Eye (tissue), 1 donor: ENCODE results near the gene ATP6AP2.
"Not testable (repeated sequence)": the region's sequence is repeated elsewhere in the genome, so short reads cannot be mapped to it uniquely, and the experiment has no call there.

ENCODE experiments used
- DNase-seq: peaks from one replicate; pipeline ENCODE4 v3.0.0-alpha.2; 2015

The ATP6AP2 gene

DNA sequence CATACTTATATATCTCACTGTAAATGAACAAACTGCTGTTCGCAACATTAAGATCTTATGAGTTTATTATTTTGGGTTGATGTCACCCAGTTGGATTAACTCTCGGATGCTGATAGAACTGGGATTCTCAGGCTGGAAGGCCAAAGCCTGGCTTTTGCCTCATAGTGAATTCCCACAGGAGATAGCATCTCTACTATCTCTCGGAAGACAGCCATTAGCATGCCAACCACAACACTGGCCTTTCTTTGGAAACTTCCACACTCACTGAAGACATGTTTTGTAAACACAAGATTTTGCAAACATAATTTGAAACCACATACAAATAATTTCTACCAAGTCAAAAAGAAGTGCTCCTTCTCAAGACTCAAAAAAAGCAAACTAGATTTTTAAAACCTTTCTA, 4.5 kb upstream of the ATP6AP2 start:
- DNase-seq, result no peak

DNA sequence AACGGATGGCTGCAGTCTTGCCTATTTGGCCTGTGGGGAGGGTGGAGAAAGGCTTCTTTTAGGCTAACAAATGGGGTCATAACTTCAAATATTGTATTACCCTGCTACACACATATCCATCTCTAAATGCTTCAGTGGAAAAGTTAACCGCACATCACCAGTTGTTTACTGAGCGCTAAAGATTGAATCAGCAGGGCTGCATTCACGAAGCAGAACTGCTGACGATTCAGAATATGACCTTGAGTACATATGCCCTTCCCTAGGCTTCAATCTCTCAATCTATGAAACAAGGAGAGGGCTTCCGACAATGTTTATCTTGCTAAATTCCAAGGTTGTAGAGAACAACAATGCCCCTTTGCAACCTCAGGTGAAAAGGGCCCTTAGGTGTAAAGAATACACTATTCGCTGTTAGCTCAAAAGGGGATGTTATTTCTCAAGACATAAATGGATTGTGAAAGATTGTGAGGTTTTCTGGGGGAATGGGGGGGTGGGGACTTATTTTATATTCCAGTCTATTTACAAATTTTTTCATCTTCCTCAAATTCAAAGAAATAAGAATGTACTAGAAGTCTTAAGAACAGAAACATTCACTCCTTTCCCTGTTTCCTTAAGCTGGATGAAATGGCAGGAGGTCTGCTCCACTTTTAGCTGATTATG, 2.6 kb upstream of the ATP6AP2 start:
- DNase-seq, result no peak

DNA sequence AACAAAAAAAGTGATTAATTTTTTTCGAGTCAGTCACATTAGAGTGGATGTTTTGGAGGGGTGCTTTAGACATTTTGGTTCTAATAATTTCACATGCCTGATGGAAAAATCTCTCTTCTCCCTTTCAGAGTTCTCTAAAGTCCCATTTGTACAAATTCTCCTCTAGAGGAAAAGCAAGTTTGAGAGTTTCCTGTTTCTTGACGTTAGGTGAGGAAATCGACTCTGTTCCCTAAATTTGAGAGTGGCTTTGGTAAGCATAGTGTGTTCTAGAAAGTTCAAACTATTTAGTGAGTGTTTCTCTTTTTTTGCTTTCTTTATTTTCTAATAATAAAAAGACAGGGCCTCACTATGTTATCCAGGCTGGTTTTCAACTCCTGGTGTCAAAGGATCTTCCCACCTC, 1.6 kb upstream of the ATP6AP2 start:
- no peak for DNase-seq

DNA sequence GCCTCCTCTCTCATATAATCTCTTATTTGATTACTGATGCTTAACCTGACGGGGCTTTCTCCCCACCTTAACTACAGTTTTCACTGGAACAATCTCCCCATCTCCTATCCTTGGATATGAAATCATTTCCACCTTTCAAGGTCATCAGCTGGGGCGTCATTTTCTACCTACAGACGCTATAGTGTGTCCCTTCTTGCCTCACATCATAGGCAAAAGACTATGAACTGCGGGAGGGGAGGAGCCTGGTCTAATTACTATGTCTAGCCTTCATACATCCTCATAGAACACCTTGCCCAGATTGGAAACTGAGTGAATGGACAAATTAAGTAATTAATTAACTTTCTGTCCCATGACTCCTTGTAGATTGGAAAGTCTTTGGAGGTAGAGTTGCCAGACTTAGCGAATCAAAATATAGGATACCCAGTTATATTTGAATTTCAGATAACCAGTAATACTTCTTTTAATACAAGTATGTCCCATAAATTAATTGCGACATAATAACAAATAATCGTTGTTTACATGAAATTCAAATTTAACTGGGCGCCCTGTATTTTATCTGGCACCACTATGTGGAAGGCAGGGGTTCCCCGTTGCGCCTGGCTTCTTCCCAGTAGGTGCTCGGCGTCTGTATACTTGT, 752 bp upstream of the ATP6AP2 start:
- DNase-seq, result no peak

DNA sequence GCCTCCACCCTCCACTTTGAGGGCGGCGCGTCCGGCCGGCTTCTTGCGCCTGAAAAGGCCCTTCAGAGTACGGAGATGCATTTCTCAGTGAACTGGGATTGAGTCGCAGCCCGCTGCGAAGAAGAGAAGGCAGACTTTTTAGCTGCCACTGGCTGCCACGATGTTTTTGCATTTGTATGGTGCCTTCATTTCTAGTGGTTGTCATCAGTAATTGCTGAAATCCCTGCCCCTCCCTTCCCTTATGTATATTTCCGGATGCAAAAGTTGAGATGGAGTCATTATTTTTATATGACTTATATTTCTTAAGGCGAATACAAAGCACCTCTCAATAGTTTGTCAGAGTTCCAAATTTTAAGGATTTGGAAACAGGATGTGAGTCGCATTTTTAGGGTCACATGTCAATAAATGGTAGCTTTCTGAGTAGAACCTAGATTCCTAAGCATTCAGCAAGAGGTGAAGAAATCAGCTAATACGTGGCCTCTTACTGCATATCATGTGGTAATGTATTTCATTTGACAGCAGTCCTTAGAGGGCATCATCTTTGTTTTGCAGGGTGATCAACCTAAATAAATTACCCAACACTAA, 658 bp downstream of the ATP6AP2 start:
- DNase-seq, result peak; percentile 3

DNA sequence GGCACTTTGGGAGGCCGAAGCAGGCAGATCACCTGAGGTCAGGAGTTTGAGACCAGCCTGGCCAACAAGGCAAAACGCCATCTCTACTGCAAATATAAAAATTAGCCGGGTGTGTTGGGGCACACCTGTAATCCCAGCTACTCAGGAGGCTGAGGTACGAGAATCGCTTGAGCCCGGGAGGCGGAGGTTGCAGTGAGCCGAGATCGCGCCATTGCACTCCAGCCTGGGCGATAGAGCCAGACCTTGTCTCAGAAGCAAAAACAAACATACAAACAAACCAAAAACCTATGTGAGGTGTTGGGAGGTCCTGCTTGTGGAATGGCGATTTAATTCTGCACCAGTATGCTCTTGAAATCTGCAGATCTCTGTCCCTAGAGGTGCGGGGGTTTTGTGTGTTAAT, 1.4 kb downstream of the ATP6AP2 start:
- not testable (repeated sequence) for DNase-seq

DNA sequence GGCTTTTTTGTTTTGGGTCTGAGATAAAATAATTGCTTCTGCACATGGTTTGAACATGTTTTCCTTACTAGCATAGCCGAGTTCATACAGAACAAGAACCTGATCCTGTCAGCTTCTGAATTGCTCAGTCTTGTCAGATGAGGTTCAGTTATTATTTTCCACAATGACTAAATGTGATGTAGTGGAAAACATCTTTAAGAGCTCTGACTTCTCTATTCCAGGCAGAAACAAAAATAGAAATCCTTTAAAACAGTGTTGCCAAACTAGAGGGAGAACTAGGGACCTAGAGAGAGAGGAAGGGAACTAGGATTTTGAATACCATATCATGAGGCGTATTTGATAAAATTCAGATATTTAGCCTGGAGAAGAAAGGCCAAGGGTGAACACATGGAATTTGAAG, 2.0 kb downstream of the ATP6AP2 start:
- no peak for DNase-seq

DNA sequence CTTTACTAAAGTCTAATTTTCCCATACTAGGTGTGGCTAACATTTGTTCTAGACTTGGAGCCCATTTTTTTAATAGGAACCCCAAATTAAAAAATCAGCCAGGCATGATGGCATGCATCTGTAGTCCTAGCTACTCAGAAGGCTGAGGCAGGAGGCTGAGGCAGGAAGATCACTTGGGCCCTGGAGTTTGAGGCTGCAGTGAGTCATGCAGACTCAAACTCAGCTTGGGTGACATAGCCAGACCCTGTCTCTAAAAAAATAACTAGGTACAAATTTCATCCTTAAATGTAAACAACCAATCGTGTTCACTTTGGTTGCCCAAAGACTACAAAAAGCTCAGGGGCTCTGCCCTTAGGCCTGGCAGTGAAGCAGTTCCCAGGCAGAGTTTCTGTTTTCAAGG, 6.9 kb downstream of the ATP6AP2 start:
- not testable (repeated sequence) for DNase-seq

DNA sequence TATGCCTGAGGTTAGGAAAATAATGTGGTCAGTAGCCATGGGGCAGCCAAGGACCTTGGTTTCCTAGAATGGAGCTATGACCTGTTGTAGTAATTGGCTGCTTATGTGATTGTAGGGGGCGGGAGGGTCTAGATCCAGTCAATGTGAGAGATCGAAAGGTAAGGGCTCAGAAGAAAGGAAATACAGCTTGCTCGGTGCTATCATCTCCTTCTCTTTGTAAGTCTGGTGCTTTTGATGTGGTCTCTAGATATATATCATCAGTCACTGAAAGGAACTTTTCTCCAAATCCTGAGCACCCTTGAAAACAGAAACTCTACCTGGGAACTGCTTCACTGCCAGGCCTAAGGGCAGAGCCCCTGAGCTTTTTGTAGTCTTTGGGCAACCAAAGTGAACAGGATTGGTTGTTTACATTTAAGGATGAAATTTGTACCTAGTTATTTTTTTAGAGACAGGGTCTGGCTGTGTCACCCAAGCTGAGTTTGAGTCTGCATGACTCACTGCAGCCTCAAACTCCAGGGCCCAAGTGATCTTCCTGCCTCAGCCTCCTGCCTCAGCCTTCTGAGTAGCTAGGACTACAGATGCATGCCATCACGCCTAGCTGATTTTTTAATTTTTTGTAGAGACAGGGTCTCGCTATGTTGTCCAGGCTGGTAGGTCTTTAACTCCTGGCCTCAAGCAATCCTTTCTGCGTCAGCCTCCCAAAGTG, 9.0 kb downstream of the ATP6AP2 start:
- DNase-seq, result not testable (repeated sequence)

DNA sequence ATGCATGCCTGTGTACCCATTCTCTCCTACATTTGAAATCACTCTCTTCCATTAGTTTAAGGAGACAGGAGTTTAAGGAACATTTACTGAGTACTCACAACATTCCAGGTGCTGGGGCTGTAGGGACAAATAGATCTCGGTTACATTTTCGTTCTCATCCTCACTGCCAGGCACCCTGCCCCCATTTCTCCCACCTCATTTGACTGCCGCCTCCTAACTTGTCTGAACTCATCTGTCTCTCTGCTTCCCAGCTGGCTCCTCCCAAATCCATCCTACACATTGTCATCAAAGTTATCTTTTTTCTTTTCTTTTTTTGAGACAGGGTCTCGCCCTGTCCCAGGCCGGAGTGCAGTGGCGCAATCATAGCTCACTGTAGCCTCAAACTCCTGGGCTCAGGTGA, 22.7 kb downstream of the ATP6AP2 start:
- DNase-seq, result no peak

DNA sequence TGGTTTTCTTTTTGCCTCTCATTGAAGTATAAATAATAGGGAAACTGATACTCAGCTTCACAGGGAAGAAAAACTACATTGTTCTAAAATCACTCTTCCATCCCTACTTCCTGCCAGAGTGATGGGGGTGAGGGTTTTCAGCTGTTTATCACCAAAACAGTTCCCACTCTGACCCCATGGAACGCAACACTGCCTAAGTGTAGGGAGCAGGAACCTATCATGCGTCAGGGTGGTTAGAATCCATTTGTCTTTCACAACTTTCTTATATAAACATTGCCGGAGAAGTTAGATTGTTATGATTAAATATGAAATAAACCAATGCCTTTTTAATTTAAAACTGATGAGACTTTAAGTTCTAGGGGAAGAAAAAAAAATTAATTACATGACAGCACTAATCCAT, 26.6 kb downstream of the ATP6AP2 start:
- DNase-seq, result no peak

DNA sequence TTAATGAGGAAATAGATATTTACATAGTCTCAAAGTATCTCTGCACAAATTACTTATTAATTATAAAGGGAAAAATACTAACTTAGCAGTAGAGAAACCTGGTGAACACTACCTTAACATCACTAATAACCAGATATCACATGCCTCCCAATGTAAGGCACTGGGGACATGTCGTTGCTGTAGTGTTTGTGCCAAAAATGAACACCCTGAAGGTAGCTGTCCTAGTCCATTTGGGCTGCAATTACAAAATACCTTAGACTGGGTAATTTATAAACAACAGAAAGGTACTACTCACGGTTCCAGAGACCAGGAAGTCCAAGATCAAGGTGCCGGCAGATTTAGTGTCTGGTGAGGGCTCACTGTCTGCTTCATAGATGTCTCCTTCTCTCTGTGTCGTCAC, 31.7 kb downstream of the ATP6AP2 start:
- DNase-seq, result no peak

DNA sequence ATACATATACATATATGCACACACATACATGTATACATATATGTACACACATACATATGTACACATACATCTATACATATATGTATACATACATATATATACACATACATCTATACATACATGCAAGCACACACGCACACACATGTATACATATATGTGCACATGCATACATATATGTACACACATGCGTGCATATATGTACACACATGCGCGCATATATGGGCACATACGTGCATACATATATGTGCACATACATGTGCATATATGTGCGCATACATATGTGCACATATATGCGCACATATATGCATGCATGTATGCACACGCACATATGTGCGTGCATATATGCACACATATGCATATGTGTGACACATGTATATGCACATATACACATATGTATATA, 35.2 kb downstream of the ATP6AP2 start:
- no peak for DNase-seq

DNA sequence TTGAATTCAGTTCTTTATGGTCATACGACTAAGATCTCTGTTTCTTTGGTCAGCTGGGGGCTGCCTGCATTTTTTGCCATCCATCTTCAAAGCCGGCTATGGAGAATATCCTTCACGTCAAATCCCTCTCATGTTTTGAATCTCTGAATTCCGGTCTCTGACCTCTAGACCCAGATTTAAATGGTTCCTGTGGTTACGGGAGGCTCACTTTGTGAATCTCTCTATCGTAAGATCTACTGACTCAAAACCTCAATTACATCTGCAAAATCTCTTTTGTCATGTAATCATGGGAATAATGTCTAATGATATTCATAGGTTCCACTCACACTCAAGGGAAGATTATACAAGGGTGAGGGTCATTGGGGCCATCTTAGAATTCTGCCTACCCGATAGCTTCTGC, 36.8 kb downstream of the ATP6AP2 start:
- no peak for DNase-seq

DNA sequence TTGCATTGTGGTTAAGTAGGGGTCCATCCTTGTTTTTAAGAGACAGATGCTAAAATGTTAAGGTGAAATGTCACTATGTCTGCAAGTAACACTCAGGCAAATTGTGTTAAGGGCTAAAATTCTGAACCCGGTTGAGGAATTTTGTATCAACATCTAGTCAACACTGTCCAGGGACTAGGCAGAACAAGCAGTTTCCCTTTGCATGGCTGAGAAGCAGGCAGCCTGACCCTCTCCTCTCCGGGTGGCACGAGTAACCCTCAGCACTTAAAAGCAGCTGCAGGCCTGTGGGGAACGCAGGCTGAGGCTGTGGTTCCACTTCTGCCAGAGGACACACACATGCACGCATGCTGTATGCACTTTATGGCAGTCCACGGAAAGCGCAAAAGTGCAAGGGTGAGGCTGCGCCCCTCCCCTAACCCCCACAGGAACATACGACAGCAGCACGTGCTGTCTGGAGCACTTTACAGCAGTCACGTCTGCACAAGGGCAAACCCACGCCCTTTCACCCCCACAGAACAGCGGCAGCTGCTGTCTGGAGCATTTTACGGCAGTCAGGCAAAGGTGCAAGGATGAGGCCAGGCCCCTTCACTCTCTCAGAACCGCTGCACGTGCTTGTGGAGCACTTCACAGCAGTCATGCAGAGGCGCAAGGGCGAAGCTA, 41.8 kb downstream of the ATP6AP2 start:
- peak; percentile 10 for DNase-seq

DNA sequence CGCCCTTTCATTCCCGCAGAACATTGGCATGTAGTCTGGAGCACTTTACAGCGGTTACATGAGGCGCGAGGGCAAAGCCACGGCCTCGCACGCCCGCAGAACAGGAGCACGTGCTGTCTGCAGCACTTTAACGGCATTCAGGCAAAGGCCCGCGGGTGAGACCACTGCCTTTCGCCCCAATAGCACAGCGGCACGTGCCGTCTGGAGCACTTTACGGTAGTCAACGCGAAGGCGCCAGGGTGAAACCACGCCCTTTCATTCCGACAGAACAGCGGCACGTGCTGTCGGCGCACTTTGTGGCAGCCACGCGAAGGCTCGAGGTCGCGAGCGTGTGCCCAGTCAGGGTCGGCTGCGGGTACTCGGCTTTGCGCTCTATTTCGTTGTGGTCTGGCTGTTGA, 42.4 kb downstream of the ATP6AP2 start, which contains the start of gene MPC1L:
Gene MPC1L, plus strand, starts transcription at position 290 of the 398 bp plus-strand sequence. CDS start 138 bp downstream, outside the sequence.
- no peak for DNase-seq

DNA sequence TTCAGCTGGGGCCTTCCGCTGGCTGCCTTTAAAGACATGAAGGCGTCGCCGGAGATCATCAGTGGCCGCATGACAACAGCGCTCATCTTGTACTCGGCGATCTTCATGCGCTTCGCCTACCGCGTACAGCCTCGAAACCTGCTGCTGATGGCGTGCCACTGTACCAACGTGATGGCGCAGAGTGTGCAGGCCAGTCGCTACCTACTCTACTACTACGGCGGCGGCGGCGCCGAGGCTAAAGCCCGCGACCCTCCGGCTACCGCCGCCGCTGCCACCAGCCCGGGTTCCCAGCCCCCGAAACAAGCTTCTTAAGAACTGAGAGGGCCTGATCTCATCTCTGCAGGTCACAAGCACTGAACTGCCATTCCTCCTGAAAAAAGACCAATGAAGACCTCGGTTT, 42.9 kb downstream of the ATP6AP2 start:
- DNase-seq, result no peak

DNA sequence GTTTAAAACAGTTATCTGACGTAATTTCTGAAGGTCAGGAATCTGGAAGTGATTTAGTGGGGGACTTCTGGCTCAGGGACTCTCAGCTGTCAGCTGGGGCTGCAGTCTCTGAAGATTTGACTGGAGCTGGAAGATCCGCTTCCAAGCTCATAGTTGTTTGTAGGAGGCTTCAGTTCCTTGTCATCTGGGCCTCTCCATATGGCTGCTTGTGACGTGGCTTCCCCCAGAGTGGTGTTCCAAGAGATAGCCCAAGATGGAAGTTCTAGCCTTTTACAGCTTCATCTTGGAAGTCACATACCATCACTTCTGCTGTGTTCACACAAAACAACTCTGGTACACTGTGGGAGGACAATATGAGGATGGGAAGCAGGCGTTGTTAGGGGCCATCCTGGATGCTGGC, 44.5 kb downstream of the ATP6AP2 start:
- no peak for DNase-seq

DNA sequence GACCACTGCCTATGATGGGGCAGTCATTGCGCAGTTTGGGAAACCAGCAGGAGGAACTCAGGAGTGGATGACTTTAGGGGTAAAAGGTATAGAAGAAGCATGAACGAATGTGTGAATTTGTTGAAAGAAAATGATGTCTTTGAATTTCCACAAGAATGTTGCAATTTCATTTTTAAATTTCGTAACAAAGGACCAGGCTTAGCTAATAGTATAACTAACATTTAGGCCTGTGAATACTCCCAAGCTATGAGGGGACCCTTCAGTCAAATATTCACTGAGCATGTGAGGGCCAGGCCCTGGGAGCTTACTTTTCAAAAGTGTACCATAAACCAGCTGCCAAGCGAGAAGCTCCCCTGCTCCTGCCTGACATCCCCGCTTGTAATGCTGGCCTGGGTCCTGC, 47.7 kb downstream of the ATP6AP2 start:
- DNase-seq, result no peak

DNA sequence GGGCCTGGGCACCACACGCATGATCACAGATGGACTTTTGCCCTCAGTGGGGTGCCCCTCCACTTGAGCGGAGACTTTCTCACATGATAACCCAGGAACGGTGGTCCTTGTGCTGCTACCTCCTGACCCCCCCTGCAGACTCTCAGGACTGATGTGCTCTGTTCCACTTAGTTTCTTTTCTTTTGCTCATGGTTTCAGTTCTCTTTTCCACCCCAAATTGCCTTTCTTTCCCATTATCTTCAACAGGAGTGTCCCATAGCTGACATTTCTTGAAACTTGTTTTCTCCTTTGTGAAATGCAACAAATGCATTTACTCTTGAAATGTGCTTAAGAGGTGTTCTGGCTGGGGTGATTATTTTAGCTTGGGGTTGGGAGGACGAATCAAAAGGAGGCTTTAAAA, 51.4 kb downstream of the ATP6AP2 start:
- no peak for DNase-seq

DNA sequence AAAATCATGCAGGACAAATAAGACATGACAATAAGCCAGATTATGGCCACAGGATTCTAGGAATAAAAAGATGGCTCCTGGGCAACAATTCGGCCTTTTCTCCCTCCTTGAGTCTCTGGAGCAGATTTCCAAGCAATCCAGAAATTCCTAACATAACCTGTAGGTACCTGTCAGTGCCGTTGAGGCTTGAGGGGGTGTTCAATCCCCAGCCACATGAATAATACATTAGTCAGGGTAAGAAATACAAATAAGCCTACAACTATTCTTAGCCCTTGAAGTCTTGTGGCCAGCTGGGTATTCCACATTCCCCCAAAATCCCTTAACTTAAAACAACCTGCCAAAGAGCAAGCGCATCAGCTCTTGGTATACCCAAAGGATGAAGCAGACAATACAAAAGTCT, 56.9 kb downstream of the ATP6AP2 start:
- no peak for DNase-seq

DNA sequence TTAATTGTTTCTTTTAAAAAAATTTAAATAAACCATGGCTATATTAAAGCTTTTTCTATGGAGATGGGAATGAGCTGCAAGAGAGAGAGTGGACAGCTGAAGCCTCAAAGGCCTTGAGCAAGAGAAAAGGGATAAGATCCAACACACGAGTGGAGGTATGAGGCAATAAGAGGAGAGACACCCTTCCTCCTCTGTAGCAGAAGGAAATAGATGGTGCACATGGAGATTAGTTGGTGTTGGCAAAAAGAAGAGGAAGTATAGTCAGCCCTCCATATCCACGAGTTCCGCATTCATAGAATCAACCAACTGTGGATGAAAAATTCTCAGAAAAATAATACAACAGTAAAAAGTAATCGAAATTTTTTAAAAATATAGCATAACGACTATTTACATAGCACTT, 63.4 kb downstream of the ATP6AP2 start:
- DNase-seq, result no peak

DNA sequence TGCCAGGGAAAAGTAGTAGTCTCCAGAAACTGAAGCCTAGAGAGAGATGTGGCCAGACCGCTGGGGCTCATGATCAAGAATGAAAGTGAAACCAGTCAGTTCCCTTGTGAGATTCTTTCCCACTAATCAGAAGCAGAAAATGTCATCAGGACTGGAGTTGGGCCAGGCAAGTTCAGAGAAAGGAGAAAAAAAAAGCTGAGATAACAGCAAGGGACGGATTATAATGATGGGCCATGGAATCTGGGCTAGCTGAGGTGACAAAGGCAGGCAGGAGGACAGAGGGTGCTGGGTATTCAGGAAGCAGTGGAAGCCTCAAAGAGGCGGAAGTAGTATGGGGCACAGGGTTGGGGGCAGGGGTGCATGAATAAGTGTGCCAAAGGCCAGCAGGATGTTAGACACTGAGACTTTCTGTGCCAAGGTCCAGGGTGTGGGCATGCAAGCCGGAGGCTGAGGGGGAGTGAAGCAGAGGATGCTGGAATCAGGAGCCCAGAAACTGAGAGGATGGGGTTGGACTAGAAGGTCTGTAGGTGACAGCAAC, 64.1 kb downstream of the ATP6AP2 start:
- DNase-seq, result peak; percentile 7
